Uterus (tissue), 2 donors: Measurements from ENCODE around the gene EID2B.

Experiments
- CTCF ChIP-seq, 4 experiments: fragments of 200-600 bp in 2 of 4; fragments of 450-650 bp in 2 of 4; sonication (generic) in 2 of 4; IDR thresholded peaks; one replicate each; pipeline ENCODE4 v1.5.1; 2016 to 2019; ENCODE audit warnings: antibody characterized with exemption in 4 of 4, mild to moderate bottlenecking in 2 of 4, moderate library complexity in 1 of 4
- POLR2A ChIP-seq, 2 donors: fragments of 450-650 bp; IDR thresholded peaks; one replicate each; pipeline ENCODE4 v1.6.1; 2016; ENCODE audit warnings: antibody characterized with exemption in 2 of 2, mild to moderate bottlenecking in 1 of 2, moderate library complexity in 1 of 2

- TF ChIP-seq CTCF (IDR thresholded peaks at IDR 0.05) (peak; percentile 83 to 96 (median 92)), POLR2A (IDR thresholded peaks at IDR 0.05) (peak; percentile 89 to 93)
These were observed 7.1 kb upstream of the EID2B start, which contains the start of gene EID2 for GRCh38 chr19:39539518-39540332.
